Measurements from ENCODE around the gene TM2D1.
"Not testable (repeated sequence)": the region's sequence is repeated elsewhere in the genome, so short reads cannot be mapped to it uniquely, and the experiment has no call there.

TM2D1 gene

DNA sequence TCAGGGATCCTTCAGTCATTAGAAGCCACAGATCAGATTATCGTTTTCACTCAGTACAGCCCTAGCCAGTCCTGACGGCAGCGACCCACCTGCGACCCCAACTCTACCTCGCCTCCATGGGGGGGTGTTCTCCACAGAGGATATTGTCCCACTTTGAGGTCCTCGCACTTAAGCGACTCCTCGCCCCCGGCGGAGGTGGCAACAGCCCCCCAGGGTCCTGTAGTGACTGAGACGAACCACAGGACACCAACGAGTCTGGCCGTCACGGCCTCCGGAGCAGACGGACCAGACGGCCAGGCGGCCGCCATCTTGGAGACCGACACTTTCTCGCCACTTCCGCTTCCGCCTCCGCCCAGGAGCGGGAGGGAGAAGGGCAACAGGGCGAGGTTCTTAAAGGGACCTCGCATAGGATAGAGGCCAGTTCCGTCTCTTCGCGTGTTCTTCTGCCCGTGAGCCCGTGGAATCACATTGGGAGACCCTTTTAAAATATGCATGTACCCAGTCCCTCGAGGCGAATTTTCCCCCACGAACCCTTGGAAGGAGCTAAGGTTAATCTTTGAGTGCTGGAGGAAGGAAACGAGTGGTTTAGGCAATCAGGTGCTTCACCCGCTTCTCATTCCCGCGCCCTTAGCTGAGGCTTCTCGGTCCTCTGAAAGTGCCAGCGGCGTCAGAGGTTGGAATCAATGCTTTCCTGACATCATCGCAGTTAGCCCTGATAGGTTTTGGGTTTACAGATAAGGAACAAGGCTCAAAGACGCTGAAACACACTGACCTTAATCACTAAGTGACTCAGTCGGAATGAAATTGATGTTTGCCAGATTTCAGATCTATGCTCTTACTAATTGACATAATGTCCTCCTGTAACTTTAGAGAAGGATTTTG is at the start of gene TM2D1:
TM2D1 (minus strand) TSS at position 329 of the 882 bp plus-strand sequence; CDS start at position 308, 21 bp downstream.
- peak; percentile 11 to 93 (median 84) for DNase-seq

- no peak for DNase-seq
Observed at GRCh38 chr1:61770131-61770530, 45.2 kb upstream of the TM2D1 start.

- no peak for DNase-seq
Observed at GRCh38 chr1:61757950-61758349, 33.0 kb upstream of the TM2D1 start.

GRCh38 chr1:61756773-61757172 is 31.8 kb upstream of the TM2D1 start:
- DNase-seq, result no peak

- DNase-seq, result no peak
Observed at GRCh38 chr1:61754545-61754944, 29.6 kb upstream of the TM2D1 start.

GRCh38 chr1:61753998-61754508 is 29.1 kb upstream of the TM2D1 start:
- DNase-seq, result no peak

GRCh38 chr1:61752921-61753389 is 28.0 kb upstream of the TM2D1 start:
- DNase-seq, result no peak

DNA sequence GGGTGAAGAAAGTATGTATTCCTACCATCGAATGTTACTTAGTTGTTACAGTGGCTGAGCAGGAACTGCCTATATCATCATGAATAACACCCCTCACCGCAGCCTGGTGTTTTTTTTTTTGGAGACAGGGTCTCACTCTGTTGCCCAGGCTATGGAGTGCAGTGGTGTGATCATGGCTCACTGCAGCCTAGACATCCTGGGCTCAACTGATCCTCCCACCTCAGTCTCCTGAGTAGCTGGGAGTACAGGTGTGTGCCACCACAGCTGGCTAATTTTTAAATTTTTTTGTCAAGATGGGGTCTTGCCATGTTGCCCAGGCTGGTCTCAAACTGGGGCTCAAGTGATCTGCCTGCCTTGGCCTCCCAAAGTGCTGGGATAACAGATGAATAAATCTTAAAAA is 24.6 kb upstream of the TM2D1 start:
- no peak for DNase-seq

GRCh38 chr1:61748566-61748965 is 23.6 kb upstream of the TM2D1 start:
- DNase-seq, result no peak

DNA sequence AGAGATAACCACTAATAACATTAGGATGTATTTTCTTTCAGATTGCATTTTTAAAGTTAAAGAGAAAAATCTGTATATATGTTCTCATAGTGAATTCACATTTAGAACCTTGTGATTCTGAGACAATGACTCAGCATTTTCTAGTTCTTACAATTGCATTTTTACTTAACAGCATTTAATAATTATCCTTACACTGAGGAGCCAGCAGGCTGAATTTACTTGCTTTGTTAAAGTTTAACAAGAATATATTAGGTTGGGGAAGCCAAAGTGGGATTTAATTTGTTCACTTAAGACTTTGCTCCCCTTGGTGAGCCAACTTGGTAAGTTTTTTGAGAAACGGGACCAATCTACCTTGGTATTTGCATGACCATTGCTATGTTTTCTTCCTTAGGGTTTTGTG is 21.9 kb upstream of the TM2D1 start:
- DNase-seq, result no peak

DNA sequence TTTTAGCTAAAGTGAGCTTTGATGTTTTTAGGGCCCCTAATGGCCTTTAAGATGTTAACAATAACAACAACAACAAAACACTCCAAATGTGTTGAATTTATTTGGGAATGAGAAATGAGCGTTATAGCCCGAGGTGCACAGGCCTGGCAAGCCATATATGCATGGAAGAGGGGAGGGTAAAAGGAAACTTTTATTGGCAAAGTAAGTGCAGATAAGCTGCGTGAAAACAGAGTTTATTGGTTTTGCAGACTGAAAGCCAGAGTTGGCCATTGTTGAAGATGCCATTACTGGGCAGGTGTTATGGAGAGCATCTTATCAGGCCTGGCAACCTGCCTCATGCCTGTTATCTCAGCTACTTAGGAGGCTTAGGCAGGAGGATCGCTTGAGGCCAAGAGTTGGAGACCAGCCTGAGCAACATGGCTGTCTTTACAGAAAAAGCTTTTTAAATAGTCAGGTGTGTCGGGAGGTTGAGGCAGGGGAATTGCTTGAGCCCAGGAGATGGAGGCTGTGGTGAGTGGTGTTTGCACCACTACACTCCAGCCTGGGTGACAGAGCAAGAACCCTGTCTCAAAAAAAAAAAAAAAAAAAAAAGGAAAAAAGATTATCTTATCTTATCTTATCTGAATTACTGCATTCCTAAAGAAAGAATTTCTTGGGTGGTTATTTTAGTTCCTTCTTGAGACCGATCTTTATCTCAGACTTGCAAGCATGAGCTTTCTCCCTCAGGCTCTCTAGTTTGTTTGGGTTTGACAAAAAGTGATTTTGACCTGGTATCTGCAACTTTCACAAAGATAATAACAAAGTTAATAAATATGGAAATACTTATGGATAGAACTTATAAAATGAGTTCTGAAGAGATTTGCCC is 19.0 kb upstream of the TM2D1 start:
- DNase-seq, result no peak

DNA sequence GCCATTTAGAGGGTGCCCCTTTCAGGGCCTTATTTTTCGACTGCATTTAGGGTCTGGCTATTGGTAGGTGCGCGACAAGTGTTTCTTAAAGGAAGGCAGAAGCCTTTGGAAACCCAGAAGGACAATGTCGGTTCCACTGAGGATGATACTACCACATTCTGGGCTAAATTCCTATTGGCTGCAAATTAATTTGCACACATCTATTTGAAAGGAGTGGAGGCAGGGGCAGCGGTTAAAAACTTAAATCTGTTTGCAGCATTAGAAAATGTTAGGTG is 18.4 kb upstream of the TM2D1 start:
- DNase-seq, result peak in 1 of 56 donors; percentile 56

DNA sequence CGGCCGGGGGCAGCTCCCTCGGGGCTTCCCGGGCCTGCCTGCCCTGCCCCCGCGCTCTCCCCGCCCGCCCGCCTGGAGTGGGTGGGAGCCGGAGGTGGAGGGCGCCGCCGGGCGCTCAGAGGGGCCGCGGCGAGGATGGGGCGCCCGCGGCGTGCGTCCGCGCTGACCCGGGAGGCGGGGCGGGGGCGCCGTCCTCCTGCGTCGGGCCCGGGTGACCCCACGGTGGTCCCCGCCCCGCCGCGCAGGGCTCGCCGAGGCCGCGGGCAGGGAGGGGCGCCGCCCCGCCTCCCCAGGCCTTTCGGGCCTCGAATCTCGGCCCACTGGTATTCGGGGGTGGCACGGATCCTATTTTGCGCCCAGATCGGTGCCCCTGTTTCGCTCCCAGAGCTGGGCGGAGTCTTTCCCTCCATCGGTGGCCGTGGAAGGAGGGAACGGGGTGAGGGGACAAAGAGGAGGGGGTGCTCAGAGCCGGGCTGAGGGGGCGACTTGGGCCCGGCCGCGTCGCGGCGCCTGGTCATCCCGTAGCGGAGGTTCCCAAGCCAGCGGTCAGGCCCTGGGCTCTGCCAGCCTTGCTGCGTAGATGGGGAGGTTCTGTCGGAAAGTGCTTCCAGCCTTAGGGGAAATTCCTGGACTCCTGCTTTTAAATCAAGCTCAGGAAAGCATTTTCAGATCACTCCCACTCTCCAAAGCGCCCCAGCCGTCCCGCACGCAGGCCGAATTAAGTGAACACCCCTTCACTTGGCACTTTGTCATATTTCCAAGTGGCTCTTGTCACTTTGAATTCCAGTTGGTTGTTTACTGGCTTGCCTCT is 17.9 kb upstream of the TM2D1 start:
- DNase-seq, result peak in 51 of 56 donors; percentile 1 to 79 (median 48)

GRCh38 chr1:61741711-61742619 is 17.0 kb upstream of the TM2D1 start, which contains the start of gene PATJ:
Gene PATJ (plus strand): TSS chr1:61742480. CDS start chr1:61762893, 20,413 bp downstream.
- peak in 48 of 56 donors; percentile 2 to 88 (median 44) for DNase-seq

DNA sequence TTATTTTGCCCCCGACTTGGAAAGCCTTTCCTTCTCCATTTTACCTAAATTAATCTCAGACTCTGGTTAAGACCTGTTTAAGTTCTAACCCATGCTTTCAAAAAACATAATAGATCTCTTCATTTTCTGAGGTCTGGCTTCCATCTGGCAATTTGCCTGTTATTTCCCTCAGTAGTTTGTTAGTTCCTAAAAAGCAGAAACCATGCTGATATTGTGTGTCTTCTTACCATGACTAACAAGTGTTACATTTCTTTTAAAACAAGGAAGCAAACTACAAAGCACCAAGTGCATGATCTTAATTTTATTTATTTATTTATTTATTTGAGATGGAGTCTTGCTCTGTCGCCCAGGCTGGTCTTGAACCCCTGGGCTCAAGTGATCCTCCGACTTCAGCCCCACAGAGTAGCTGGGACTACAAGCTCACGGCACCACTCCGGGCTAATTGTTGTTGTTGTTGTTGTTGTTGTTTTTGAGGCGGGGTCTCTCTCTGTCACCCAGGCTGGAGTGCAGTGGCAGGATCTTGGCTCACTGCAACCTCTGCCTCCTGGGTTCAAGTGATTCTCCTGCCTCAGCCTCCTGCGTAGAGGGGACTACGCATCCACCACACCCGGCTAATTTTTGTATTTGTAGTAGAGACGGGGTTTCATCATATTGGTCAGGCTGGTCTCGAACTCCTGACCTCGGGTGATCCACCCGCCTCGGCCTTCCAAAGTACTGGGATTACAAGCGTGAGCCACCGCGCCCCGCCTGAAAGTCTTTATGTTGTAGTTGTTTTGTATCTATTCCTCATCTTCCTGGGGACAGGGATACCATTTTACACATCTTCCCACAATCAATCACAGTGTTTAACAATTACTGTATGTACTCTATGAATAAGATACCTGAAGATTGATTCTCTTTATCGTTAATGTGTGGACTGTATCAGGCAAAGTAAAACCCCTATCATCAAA is 16.1 kb upstream of the TM2D1 start:
- no peak for DNase-seq

- no peak for DNase-seq
Observed at GRCh38 chr1:61732726-61733125, 7.8 kb upstream of the TM2D1 start.

DNA sequence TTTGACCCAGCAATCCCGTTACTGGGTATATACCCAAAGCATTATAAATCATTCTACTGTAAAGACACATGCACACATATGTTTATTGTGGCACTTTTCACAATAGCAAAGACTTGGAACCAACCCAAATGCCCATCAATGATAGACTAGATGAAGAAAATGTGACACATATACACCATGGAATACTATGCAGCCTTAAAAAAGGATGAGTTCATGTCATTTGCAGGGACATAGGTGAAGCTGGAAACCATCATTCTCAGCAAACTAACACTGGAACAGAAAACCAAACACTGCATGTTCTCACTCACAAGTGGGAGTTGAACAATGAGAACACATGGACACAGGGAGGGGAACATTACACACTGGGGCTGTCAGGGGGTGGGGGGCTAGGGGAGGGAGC is 5.7 kb upstream of the TM2D1 start:
- DNase-seq, result not testable (repeated sequence)

DNA sequence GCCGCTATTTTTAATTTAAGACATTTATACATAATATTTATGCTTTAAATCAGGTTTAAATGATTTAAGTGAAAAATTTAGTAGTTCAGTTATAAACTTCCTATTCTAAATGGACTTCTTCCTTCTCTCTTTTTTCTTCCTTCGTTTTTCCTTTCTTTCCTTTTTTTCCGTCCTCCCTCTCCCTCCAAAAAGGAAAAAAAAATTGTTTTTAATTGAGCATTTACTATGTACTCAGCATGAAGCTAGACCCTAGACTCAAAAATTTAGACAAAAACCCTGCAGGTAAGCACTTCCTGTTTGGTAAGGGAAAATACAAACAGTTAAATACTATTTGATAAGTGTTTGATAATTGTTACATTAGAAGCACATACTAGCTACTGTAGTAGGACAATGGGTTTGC is 2.6 kb upstream of the TM2D1 start:
- no peak for DNase-seq

- DNase-seq, result no peak
Observed at GRCh38 chr1:61724506-61724812, 482 bp downstream of the TM2D1 start.
